ENCODE data around the gene CSF3R. TPM values are rescaled to one million over a fixed set of nuclear protein-coding genes. Genes with fewer than 3 reads are reported as not detected.

The CSF3R gene
- total and polyA plus RNA-seq, 2 experiments from 2014 or later, result 19.7 to 22.3 TPM

- peaks cover 20% of the 10 kb centered on the region for H3K79me2 ChIP-seq
- TF ChIP-seq EZH2phosphoT487 (IDR thresholded peaks at IDR 0.05; ENCODE audit: low read depth, severe bottlenecking, unreplicated experiment), result no peak
- no peak for TF ChIP-seq EZH2 (IDR thresholded peaks at IDR 0.05; ENCODE audit: borderline replicate concordance)
- no peak for TF ChIP-seq CTCF (IDR thresholded peaks at IDR 0.05; ENCODE audit: poor library complexity)
- no peaks in the 10 kb centered on the region for H4K20me1 ChIP-seq (ENCODE audit: insufficient read depth, poor library complexity, severe bottlenecking)
- peaks cover 16% of the 10 kb centered on the region for H3K4me1 ChIP-seq (ENCODE audit: insufficient read depth)
- H3K4me2 ChIP-seq, result peak within 1 kb of the TSS; percentile 96
- WGBS (ENCODE audit: low lambda C conversion rate, missing lambda C conversion rate), result 1% methylated on average over 64 of the region's 65 CpGs
- peak within 1 kb of the TSS; percentile 77 for H2AFZ ChIP-seq
- H3K9me3 ChIP-seq (ENCODE audit: low read depth), result no peaks in the 10 kb centered on the region
- no peaks in the 10 kb centered on the region for H3K9me2 ChIP-seq (replicated peaks; ENCODE audit: insufficient read depth)
- DNase-seq (ENCODE audit: low spot score), result peak; percentile 97
- peak within 1 kb of the TSS; percentile 88 for H3K4me3 ChIP-seq
- no peaks in the 10 kb centered on the region for H3K36me3 ChIP-seq (replicated peaks; ENCODE audit: insufficient read depth, low read depth)
- H3K27ac ChIP-seq, result peak within 1 kb of the TSS; percentile 98
- H3K27me3 ChIP-seq, result no peaks in the 10 kb centered on the region
Observed at GRCh38 chr1:36463803-36464604, 18.7 kb downstream of the CSF3R start, which contains the start of gene MRPS15. MRPS15 (minus strand) TSS chr1:36464384; CDS start chr1:36464275, 109 bp downstream.

GRCh38 chr1:36463463-36463802 is 19.3 kb downstream of the CSF3R start:
- Histone ChIP-seq H3K27ac (peak overlapping the region; percentile 98), H3K27me3 (no peaks in the 10 kb centered on the region), H3K9me2 (replicated peaks; ENCODE audit: insufficient read depth) (no peaks in the 10 kb centered on the region), H3K9me3 (ENCODE audit: low read depth) (no peaks in the 10 kb centered on the region), H4K20me1 (ENCODE audit: insufficient read depth, poor library complexity, severe bottlenecking) (no peaks in the 10 kb centered on the region), H3K79me2 (peaks cover 20% of the 10 kb centered on the region), H3K4me3 (peak overlapping the region; percentile 88), H2AFZ (peak overlapping the region; percentile 77), H3K4me2 (peak overlapping the region; percentile 96), H3K36me3 (replicated peaks; ENCODE audit: insufficient read depth, low read depth) (no peaks in the 10 kb centered on the region), H3K4me1 (ENCODE audit: insufficient read depth) (peaks cover 16% of the 10 kb centered on the region)
- WGBS (ENCODE audit: low lambda C conversion rate, missing lambda C conversion rate), result 13% methylated on average over 6 of the region's 6 CpGs
- no peak for TF ChIP-seq EZH2 (IDR thresholded peaks at IDR 0.05; ENCODE audit: borderline replicate concordance)
- no peak for TF ChIP-seq EZH2phosphoT487 (IDR thresholded peaks at IDR 0.05; ENCODE audit: low read depth, severe bottlenecking, unreplicated experiment)
- no peak for TF ChIP-seq CTCF (IDR thresholded peaks at IDR 0.05; ENCODE audit: poor library complexity)
- DNase-seq (ENCODE audit: low spot score), result no peak

- Histone ChIP-seq H4K20me1 (ENCODE audit: insufficient read depth, poor library complexity, severe bottlenecking) (no peaks in the 10 kb centered on the region), H3K4me1 (ENCODE audit: insufficient read depth) (peaks cover 3% of the 10 kb centered on the region), H3K9me3 (ENCODE audit: low read depth) (no peaks in the 10 kb centered on the region), H3K4me2 (no peak overlapping the region), H3K79me2 (peaks cover 18% of the 10 kb centered on the region), H2AFZ (no peak overlapping the region), H3K9me2 (replicated peaks; ENCODE audit: insufficient read depth) (no peaks in the 10 kb centered on the region), H3K27me3 (no peaks in the 10 kb centered on the region), H3K4me3 (no peak overlapping the region), H3K27ac (no peak overlapping the region), H3K36me3 (replicated peaks; ENCODE audit: insufficient read depth, low read depth) (no peaks in the 10 kb centered on the region)
- TF ChIP-seq EZH2phosphoT487 (IDR thresholded peaks at IDR 0.05; ENCODE audit: low read depth, severe bottlenecking, unreplicated experiment) (no peak), EZH2 (IDR thresholded peaks at IDR 0.05; ENCODE audit: borderline replicate concordance) (no peak), CTCF (IDR thresholded peaks at IDR 0.05; ENCODE audit: poor library complexity) (no peak)
- DNase-seq (ENCODE audit: low spot score), result no peak
- 93% methylated on average over 3 of the region's 3 CpGs for WGBS (ENCODE audit: low lambda C conversion rate, missing lambda C conversion rate)
Observed at GRCh38 chr1:36458910-36459309, 23.8 kb downstream of the CSF3R start.

All from hepatocyte (in vitro differentiated cells).